DMS79 (cell line): Measurements from ENCODE around the gene RNF227.
"Not testable (repeated sequence)": the region's sequence is repeated elsewhere in the genome, so short reads cannot be mapped to it uniquely, and the experiment has no call there.

ENCODE experiments used
- DNase-seq: peaks from one replicate; lab custom pipeline; 2025; lab: John Stamatoyannopoulos, UW

Gene RNF227

GRCh38 chr17:7864384-7864783 is 51.7 kb downstream of the RNF227 start:
- DNase-seq = not testable (repeated sequence)
